Esophagus muscularis mucosa (tissue), 4 donors: ENCODE measurements around the gene ANTKMT. TPM values are rescaled to one million over a fixed set of nuclear protein-coding genes. Genes with fewer than 3 reads are reported as not detected.

Experiments used
- DNase-seq: peaks from one replicate; pipeline ENCODE4 v3.0.0-alpha.2; 2017; ENCODE audit errors: extremely low spot score
- H3K27ac ChIP-seq, 4 donors: fragments of 200-600 bp; sonication (generic); replicated peaks in 1 of 4; 1 replicate in 3 of 4; 2 replicates in 1 of 4; pipeline ENCODE4 v1.5.1; 2016 to 2019; ENCODE audit warnings: mild to moderate bottlenecking in 1 of 4
- H3K27me3 ChIP-seq, 4 donors: fragments of 200-600 bp; sonication (generic); one replicate each; pipeline versions ENCODE4 v1.5.1 to v1.6.0; 2016 to 2019
- H3K36me3 ChIP-seq, 4 donors: fragments of 200-600 bp; sonication (generic); one replicate each; pipeline ENCODE4 v1.5.1; 2016 to 2019
- H3K4me1 ChIP-seq, 4 donors: fragments of 200-600 bp; sonication (generic); one replicate each; pipeline ENCODE4 v1.5.1; 2016 to 2019
- H3K4me3 ChIP-seq, 4 donors: fragments of 200-600 bp; sonication (generic); 1 replicate in 2 of 4; 2 replicates in 2 of 4; pipeline ENCODE4 v1.5.1; 2016 to 2019; ENCODE audit warnings: mild to moderate bottlenecking in 4 of 4, moderate library complexity in 1 of 4
- H3K9me3 ChIP-seq, 4 donors: fragments of 200-600 bp; sonication (generic); 1 replicate in 3 of 4; 2 replicates in 1 of 4; pipeline ENCODE4 v1.5.1; 2016 to 2019
- CTCF ChIP-seq, 3 experiments: fragments of 200-600 bp in 2 of 3; fragments of 450-650 bp in 1 of 3; sonication (generic) in 2 of 3; IDR thresholded peaks; one replicate each; pipeline ENCODE4 v1.5.1; 2017 to 2019; ENCODE audit warnings: antibody characterized with exemption in 3 of 3, mild to moderate bottlenecking in 2 of 3, moderate library complexity in 1 of 3
- EP300 ChIP-seq: sonication (generic); formaldehyde crosslinking; IDR thresholded peaks from one replicate; pipeline ENCODE4 v1.6.1; 2017; ENCODE audit warnings: antibody characterized with exemption
- POLR2A ChIP-seq: fragments of 450-650 bp; IDR thresholded peaks from one replicate; pipeline ENCODE4 v1.6.1; 2017; ENCODE audit warnings: antibody characterized with exemption, moderate library complexity, mild to moderate bottlenecking, low read depth
- POLR2AphosphoS5 ChIP-seq, 2 donors: sonication (generic); formaldehyde crosslinking; IDR thresholded peaks; one replicate each; pipeline ENCODE4 v1.6.1; 2017; ENCODE audit warnings: antibody characterized with exemption in 2 of 2
- WGBS: methylation state at CpG from one replicate; pipeline ENCODE4 v1.1.5; 2018; 5-methylcytosine and 5-hydroxymethylcytosine counted together
- intact Hi-C: fragments of 100-400 bp; cut with DNase I; formaldehyde crosslinking; loops from one replicate; pipeline ENCODE4 v1.15.1; 2023
- total RNA-seq, 4 donors: library from RNA; depleted of rRNA; stranded (reverse); fragments of >200 nt; gene quantifications; one replicate each; pipeline versions ENCODE4 v1.1.0 to v1.2.1, GENCODE V29; 2016

The ANTKMT gene
- total RNA-seq, 4 donors from 2014 or later, result 26.5 to 48.6 (median 40.3) TPM

GRCh38 chr16:704552-705380, 16.2 kb upstream of the ANTKMT start:
- H3K4me1 ChIP-seq, result peaks cover 5 to 44% (median 27%) of the 10 kb centered on the region in 4 donors
- H3K9me3 ChIP-seq, result no peaks in the 10 kb centered on the region
- H3K36me3 ChIP-seq, result no peaks in the 10 kb centered on the region
- peaks cover 0 to 99% (median 86%) of the 10 kb centered on the region in 4 donors for H3K27me3 ChIP-seq
- H3K27ac ChIP-seq, result no peak overlapping the region
- no peak for DNase-seq
- 20% methylated on average over 3 of the region's 50 CpGs for WGBS
- intact Hi-C loops, result no loop called here
- TF ChIP-seq POLR2AphosphoS5 (IDR thresholded peaks at IDR 0.05) (no peak), POLR2A (no peak), CTCF (IDR thresholded peaks at IDR 0.05) (no peak), EP300 (no peak)
- H3K4me3 ChIP-seq, result no peak overlapping the region

- H3K4me3 ChIP-seq, result peak within 1 kb of the TSS in 2 of 4 donors; percentile 24 to 42
- TF ChIP-seq POLR2A (no peak), POLR2AphosphoS5 (IDR thresholded peaks at IDR 0.05) (no peak), CTCF (IDR thresholded peaks at IDR 0.05) (no peak)
- no peaks in the 10 kb centered on the region for H3K9me3 ChIP-seq
- H3K4me1 ChIP-seq, result peaks cover 9 to 43% (median 30%) of the 10 kb centered on the region in 4 donors
- intact Hi-C loops, result no loop called here
- H3K27me3 ChIP-seq, result peaks cover 0 to 99% (median 88%) of the 10 kb centered on the region in 4 donors
- H3K27ac ChIP-seq, result no peak within 1 kb of the TSS
- DNase-seq, result no peak
- WGBS, result no CpG with 5 or more reads among the region's 115 CpGs
- no peaks in the 10 kb centered on the region for H3K36me3 ChIP-seq
Observed at GRCh38 chr16:705431-706188, 15.3 kb upstream of the ANTKMT start, which contains the start of gene FBXL16. TSS of gene FBXL16 (minus strand) at chr16:705801. CDS start at chr16:697405, 8,396 bp downstream.

- Histone ChIP-seq H3K9me3 (no peaks in the 10 kb centered on the region), H3K27me3 (peaks cover 0 to 99% (median 89%) of the 10 kb centered on the region in 4 donors), H3K4me3 (peak overlapping the region in 2 of 4 donors; percentile 24 to 42), H3K36me3 (no peaks in the 10 kb centered on the region), H3K27ac (no peak overlapping the region), H3K4me1 (peaks cover 9 to 38% (median 28%) of the 10 kb centered on the region in 4 donors)
- DNase-seq, result no peak
- WGBS, result 6% methylated on average over 25 of the region's 49 CpGs
- TF ChIP-seq CTCF (IDR thresholded peaks at IDR 0.05) (no peak), EP300 (no peak), POLR2AphosphoS5 (IDR thresholded peaks at IDR 0.05) (no peak), POLR2A (no peak)
- intact Hi-C loops, result no loop called here
Observed at GRCh38 chr16:706189-707061, 14.5 kb upstream of the ANTKMT start.

GRCh38 chr16:707062-707538, 13.8 kb upstream of the ANTKMT start:
- no peak overlapping the region for H3K27ac ChIP-seq
- H3K9me3 ChIP-seq, result no peaks in the 10 kb centered on the region
- 35% methylated on average over 14 of the region's 14 CpGs for WGBS
- H3K36me3 ChIP-seq, result no peaks in the 10 kb centered on the region
- TF ChIP-seq CTCF (IDR thresholded peaks at IDR 0.05), result no peak
- no peak for TF ChIP-seq POLR2A
- TF ChIP-seq EP300, result no peak
- no peak for TF ChIP-seq POLR2AphosphoS5 (IDR thresholded peaks at IDR 0.05)
- H3K4me1 ChIP-seq, result peaks cover 9 to 44% (median 32%) of the 10 kb centered on the region in 4 donors
- intact Hi-C loops, result no loop called here
- DNase-seq, result no peak
- peaks cover 0 to 99% (median 84%) of the 10 kb centered on the region in 4 donors for H3K27me3 ChIP-seq
- no peak overlapping the region for H3K4me3 ChIP-seq
